HCT116 (cell line): Measurements from ENCODE around the gene TMEM214. TPM values are rescaled to one million over a fixed set of nuclear protein-coding genes. Genes with fewer than 3 reads are reported as not detected.

ENCODE experiments used
- ATAC-seq: fragments of 200-7000 bp; cut with Tn5 transposase; 2 replicates; pipeline ENCODE4 v1.9.1; 2020; ENCODE audit warnings: mild to moderate bottlenecking, moderate library complexity
- BruUV-seq: library from RNA; stranded (reverse); fragments of 400-500 nt; replicated peaks from 2 replicates; lab custom pipeline; 2021; lab: Mats Ljungman, UMichigan
- CTCF ChIA-PET: fragments of 300-600 bp; sonication (Branson Sonifier 250); formaldehyde crosslinking; loops from one replicate; lab custom pipeline; 2021; ENCODE audit warnings: antibody characterized with exemption; lab: Charles Lee
- POLR2A ChIA-PET: fragments of 300-600, 350-600 bp; sonication (Branson Sonifier 250); formaldehyde crosslinking; loops from one replicate; lab custom pipeline; 2021; ENCODE audit warnings: antibody characterized with exemption; lab: Charles Lee
- RAD21 ChIA-PET, 2 experiments: fragments of 300-600 bp; sonication (Branson Sonifier 250); formaldehyde crosslinking; loops; one replicate each; lab custom pipeline; 2023; ENCODE audit warnings: low total read pairs in 2 of 2; ENCODE audit not compliant: uncharacterized antibody in 2 of 2, unreplicated experiment in 2 of 2, low non-redundant PET in 1 of 2; lab: Charles Lee
- DNase-seq: peaks from one replicate; pipeline ENCODE4 v3.0.0-alpha.2; 2010; ENCODE audit warnings: low read depth, low spot score
- H2AFZ ChIP-seq: fragments of 200-600 bp; shearing (Covaris generic), sonication (generic); 2 replicates; pipeline ENCODE4 v1.6.1; 2017; ENCODE audit warnings: low read depth, mixed run types, mixed read lengths, antibody characterized with exemption, low read length; ENCODE audit not compliant: poor library complexity, severe bottlenecking
- H3K27ac ChIP-seq: 2 replicates; pipeline ENCODE4 v1.5.1; 2012; ENCODE audit warnings: low read depth, low read length
- H3K27me3 ChIP-seq: fragments of 200-600 bp; sonication (generic); 2 replicates; pipeline ENCODE4 v1.6.1; 2016; ENCODE audit warnings: mixed run types, low read length, mixed read lengths; ENCODE audit not compliant: insufficient read depth
- H3K36me3 ChIP-seq, 2 experiments: fragments of 200-500 bp in 1 of 2; fragments of 200-600 bp in 1 of 2; sonication (Bioruptor generic) in 1 of 2; sonication (generic) in 1 of 2; 2 replicates each; pipeline versions ENCODE4 v1.5.1 to v1.6.1; 2014 to 2016; ENCODE audit warnings: low read length in 2 of 2, inconsistent platforms in 1 of 2, mixed read lengths in 1 of 2, mixed run types in 1 of 2; ENCODE audit not compliant: insufficient read depth in 2 of 2, control insufficient read depth in 1 of 2
- H3K4me1 ChIP-seq, 2 experiments: fragments of 200-600 bp in 1 of 2; sonication (generic) in 1 of 2; 2 replicates each; pipeline versions ENCODE4 v1.5.1 to v1.6.1; 2012 to 2017; ENCODE audit warnings: low read length in 2 of 2, inconsistent platforms in 1 of 2, mild to moderate bottlenecking in 1 of 2, mixed read lengths in 1 of 2, mixed run types in 1 of 2, moderate library complexity in 1 of 2; ENCODE audit not compliant: insufficient read depth in 2 of 2, control insufficient read depth in 1 of 2
- H3K4me2 ChIP-seq: fragments of 200-600 bp; sonication (generic); 2 replicates; pipeline ENCODE4 v1.6.1; 2017; ENCODE audit warnings: mixed run types, low read length, mixed read lengths
- H3K4me3 ChIP-seq, 2 experiments: fragments of 200-600 bp in 1 of 2; sonication (generic) in 1 of 2; replicated peaks in 1 of 2; 2 replicates each; pipeline ENCODE4 v1.5.1; 2011 to 2016; ENCODE audit warnings: low read length in 2 of 2, control low read depth in 1 of 2, low read depth in 1 of 2, mild to moderate bottlenecking in 1 of 2, mixed read lengths in 1 of 2, mixed run types in 1 of 2
- H3K79me2 ChIP-seq: fragments of 200-600 bp; sonication (generic); 2 replicates; pipeline ENCODE4 v1.6.1; 2017; ENCODE audit warnings: mild to moderate bottlenecking, mixed run types, low read length, moderate library complexity, mixed read lengths; ENCODE audit not compliant: insufficient read depth
- H3K9ac ChIP-seq: fragments of 200-600 bp; sonication (generic); 2 replicates; pipeline ENCODE4 v1.6.1; 2016; ENCODE audit warnings: low read length, mixed read lengths
- H3K9me2 ChIP-seq: fragments of 200-600 bp; sonication (generic), shearing (Covaris generic); 2 replicates; pipeline ENCODE4 v1.6.1; 2017; ENCODE audit warnings: mixed run types, mild to moderate bottlenecking, moderate library complexity; ENCODE audit not compliant: insufficient read depth
- H3K9me3 ChIP-seq, 2 experiments: fragments of 200-500 bp in 1 of 2; fragments of 200-600 bp in 1 of 2; sonication (Bioruptor generic) in 1 of 2; sonication (generic) in 1 of 2; 2 replicates each; pipeline ENCODE4 v1.6.1; 2014 to 2017; ENCODE audit warnings: low read length in 2 of 2, mixed read lengths in 2 of 2, inconsistent platforms in 1 of 2, low read depth in 1 of 2, mild to moderate bottlenecking in 1 of 2, mixed run types in 1 of 2, moderate library complexity in 1 of 2; ENCODE audit not compliant: control insufficient read depth in 1 of 2, insufficient read depth in 1 of 2
- H4K20me1 ChIP-seq: fragments of 200-600 bp; sonication (generic), shearing (Covaris generic); 2 replicates; pipeline ENCODE4 v1.6.1; 2017; ENCODE audit warnings: mixed run types, mild to moderate bottlenecking, moderate library complexity; ENCODE audit not compliant: insufficient read depth
- CBX3 ChIP-seq: IDR thresholded peaks from 2 replicates; pipeline ENCODE4 v1.6.1; 2012; ENCODE audit warnings: low read depth
- CTCF ChIP-seq, 3 experiments: fragments of 200-600 bp in 1 of 3; sonication (generic) in 1 of 3; IDR thresholded peaks in 2 of 3; conservative IDR thresholded peaks in 1 of 3; 2 replicates each; pipeline ENCODE4 v1.5.1; 2012 to 2017; ENCODE audit warnings: low read depth in 2 of 3, low read length in 2 of 3, antibody characterized with exemption in 1 of 3, borderline replicate concordance in 1 of 3, control low read depth in 1 of 3, mild to moderate bottlenecking in 1 of 3, mixed read lengths in 1 of 3, mixed run types in 1 of 3, moderate library complexity in 1 of 3; ENCODE audit not compliant: insufficient read depth in 1 of 3
- EGR1 ChIP-seq: IDR thresholded peaks from 2 replicates; pipeline ENCODE4 v1.6.1; 2012; ENCODE audit warnings: low read depth
- ELF1 ChIP-seq: IDR thresholded peaks from 2 replicates; pipeline ENCODE4 v1.6.1; 2012; ENCODE audit warnings: low read depth, borderline replicate concordance
- EZH2phosphoT487 ChIP-seq: fragments of 200-600 bp; IDR thresholded peaks from 2 replicates; pipeline ENCODE4 v1.6.1; 2018; ENCODE audit warnings: antibody characterized with exemption, borderline replicate concordance
- JUND ChIP-seq: IDR thresholded peaks from 2 replicates; pipeline ENCODE4 v1.6.1; 2012
- POLR2AphosphoS5 ChIP-seq: IDR thresholded peaks from 2 replicates; pipeline ENCODE4 v1.6.1; 2011; ENCODE audit warnings: mild to moderate bottlenecking, low read depth, low read length, moderate library complexity
- RAD21 ChIP-seq: IDR thresholded peaks from 2 replicates; pipeline ENCODE4 v1.6.1; 2012; ENCODE audit warnings: low read depth, mild to moderate bottlenecking
- TCF7L2 ChIP-seq: IDR thresholded peaks from 2 replicates; pipeline ENCODE4 v1.7.0; 2011; ENCODE audit warnings: borderline replicate concordance, inconsistent platforms; ENCODE audit not compliant: insufficient read depth, insufficient read length; ENCODE audit errors: extremely low read depth
- YY1 ChIP-seq: IDR thresholded peaks from 2 replicates; pipeline ENCODE4 v1.6.1; 2011; ENCODE audit warnings: low read length, low read depth, moderate library complexity, mild to moderate bottlenecking; ENCODE audit not compliant: insufficient replicate concordance; ENCODE audit errors: extremely low read depth
- intact Hi-C: fragments of 100-400 bp; cut with micrococcal nuclease; formaldehyde crosslinking; loops from 2 replicates; pipeline ENCODE4 v1.10.0; 2022
- total RNA-seq: library from RNA; stranded (reverse); gene quantifications from one replicate; pipeline ENCODE4 v1.2.1, GENCODE V29; 2021; ENCODE audit not compliant: unreplicated experiment
- TF ChIP-seq, protein P1 (sequence below): IDR thresholded peaks from 2 replicates; pipeline ENCODE4 v1.6.1; 2012
- TF ChIP-seq, protein P2 (sequence below): IDR thresholded peaks from 2 replicates; pipeline ENCODE4 v1.6.1; 2011; ENCODE audit warnings: mild to moderate bottlenecking, low read length, moderate library complexity; ENCODE audit not compliant: insufficient replicate concordance; ENCODE audit errors: extremely low read depth

TMEM214 gene
- total RNA-seq, 1 experiment from 2014 or later: 69.8 TPM

- TF ChIP-seq CTCF (IDR thresholded peaks at IDR 0.05 in 2 of 3, conservative IDR thresholded peaks at IDR 0.05 in 1 of 3; ENCODE audit: borderline replicate concordance in 1 of 3, insufficient read depth in 1 of 3, low read depth in 2 of 3, low read length in 2 of 3) (no peak), RAD21 (no peak), CBX3 (no peak), POLR2AphosphoS5 (no peak), EZH2phosphoT487 (no peak), EGR1 (no peak)
- TF ChIP-seq, protein P1, sequence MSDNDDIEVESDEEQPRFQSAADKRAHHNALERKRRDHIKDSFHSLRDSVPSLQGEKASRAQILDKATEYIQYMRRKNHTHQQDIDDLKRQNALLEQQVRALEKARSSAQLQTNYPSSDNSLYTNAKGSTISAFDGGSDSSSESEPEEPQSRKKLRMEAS: no peak
- TF ChIP-seq, protein P2, sequence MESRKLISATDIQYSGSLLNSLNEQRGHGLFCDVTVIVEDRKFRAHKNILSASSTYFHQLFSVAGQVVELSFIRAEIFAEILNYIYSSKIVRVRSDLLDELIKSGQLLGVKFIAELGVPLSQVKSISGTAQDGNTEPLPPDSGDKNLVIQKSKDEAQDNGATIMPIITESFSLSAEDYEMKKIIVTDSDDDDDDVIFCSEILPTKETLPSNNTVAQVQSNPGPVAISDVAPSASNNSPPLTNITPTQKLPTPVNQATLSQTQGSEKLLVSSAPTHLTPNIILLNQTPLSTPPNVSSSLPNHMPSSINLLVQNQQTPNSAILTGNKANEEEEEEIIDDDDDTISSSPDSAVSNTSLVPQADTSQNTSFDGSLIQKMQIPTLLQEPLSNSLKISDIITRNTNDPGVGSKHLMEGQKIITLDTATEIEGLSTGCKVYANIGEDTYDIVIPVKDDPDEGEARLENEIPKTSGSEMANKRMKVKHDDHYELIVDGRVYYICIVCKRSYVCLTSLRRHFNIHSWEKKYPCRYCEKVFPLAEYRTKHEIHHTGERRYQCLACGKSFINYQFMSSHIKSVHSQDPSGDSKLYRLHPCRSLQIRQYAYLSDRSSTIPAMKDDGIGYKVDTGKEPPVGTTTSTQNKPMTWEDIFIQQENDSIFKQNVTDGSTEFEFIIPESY: no peak
Observed at GRCh38 chr2:27065128-27065527, 32.4 kb downstream of the TMEM214 start (continued).

GRCh38 chr2:27067385-27067784 is 34.6 kb downstream of the TMEM214 start:
- ATAC-seq (no peak), DNase-seq (no peak)
- Histone ChIP-seq H3K4me3 (no peak overlapping the region), H3K79me2 (peaks cover 33% of the 10 kb centered on the region)
- ChIA-PET POLR2A (interaction anchor here (0.6 to 1.0 kb wide), 3 partner anchors 9 to 45 kb away, joined by 3 read pairs; no protein-coding TSS in a partner anchor), RAD21 (no interaction called here)
- TF ChIP-seq ELF1: no peak
- no peak for TF ChIP-seq JUND
- no peak for TF ChIP-seq CBX3
- TF ChIP-seq YY1: no peak
- TF ChIP-seq TCF7L2: no peak
- TF ChIP-seq, all 23 proteins: peak for 0
- no peak overlapping the region for H3K4me2 ChIP-seq
- H2AFZ ChIP-seq: no peak overlapping the region
- peaks cover 7 to 17% of the 10 kb centered on the region in 2 experiments for H3K4me1 ChIP-seq
- H3K9me3 ChIP-seq: no peaks in the 10 kb centered on the region
- no peaks in the 10 kb centered on the region for H3K9me2 ChIP-seq
- peaks cover 16 to 17% of the 10 kb centered on the region in 2 experiments; a peak in 3 of 4 replicates for H3K36me3 ChIP-seq
- intact Hi-C loops: no loop called here
- H4K20me1 ChIP-seq: no peaks in the 10 kb centered on the region
- no peaks in the 10 kb centered on the region for H3K27me3 ChIP-seq
- H3K9ac ChIP-seq: no peak overlapping the region
- no peak overlapping the region for H3K27ac ChIP-seq
- CTCF ChIA-PET: no interaction called here
- BruUV-seq: no TSS peak
